Psoas muscle (tissue), 8 donors: ENCODE data around the gene KDM3A. TPM values are rescaled to one million over a fixed set of nuclear protein-coding genes. Genes with fewer than 3 reads are reported as not detected.

ENCODE experiments used
- ATAC-seq, 4 donors: fragments of 200-7000 bp; cut with Tn5 transposase; one replicate each; pipeline ENCODE4 v1.9.1; 2020; ENCODE audit warnings: moderate library complexity in 3 of 4, mild to moderate bottlenecking in 2 of 4
- DNase-seq, 2 donors: peaks; one replicate each; pipeline ENCODE4 v3.0.0-alpha.2; 2020
- H3K27ac ChIP-seq: fragments of 200-600 bp; one replicate; pipeline ENCODE4 v1.8.0; 2022
- H3K27me3 ChIP-seq, 3 donors: fragments of 200-600 bp in 1 of 3; one replicate each; pipeline versions ENCODE4 v1.6.1 to v1.8.0; 2013 to 2022; ENCODE audit warnings: low read length in 2 of 3, mild to moderate bottlenecking in 2 of 3, moderate library complexity in 1 of 3; ENCODE audit not compliant: insufficient read depth in 3 of 3
- H3K36me3 ChIP-seq, 2 donors: fragments of 200-600 bp in 1 of 2; one replicate each; pipeline versions ENCODE4 v1.6.1 to v1.8.0; 2013 to 2022; ENCODE audit warnings: low read depth in 1 of 2, mild to moderate bottlenecking in 1 of 2, moderate library complexity in 1 of 2; ENCODE audit not compliant: insufficient read depth in 1 of 2
- H3K4me1 ChIP-seq: fragments of 200-600 bp; one replicate; pipeline ENCODE4 v1.8.0; 2022
- H3K4me3 ChIP-seq: fragments of 200-600 bp; one replicate; pipeline ENCODE4 v1.8.0; 2022; ENCODE audit warnings: mild to moderate bottlenecking
- H3K9me3 ChIP-seq: fragments of 200-600 bp; one replicate; pipeline ENCODE4 v1.8.0; 2022
- WGBS, 3 donors: extraction: QIAGEN DNeasy Blood & Tissue Kit; methylation state at CpG; one replicate each; pipeline versions ENCODE4 v1.1.6 to v1.1.7; 2013; 5-methylcytosine and 5-hydroxymethylcytosine counted together
- intact Hi-C, 2 donors: fragments of 100-400 bp; cut with DNase I; formaldehyde crosslinking; loops; one replicate each; pipeline versions ENCODE4 v1.11.0 to v1.14.2; 2022
- long read RNA-seq, 2 donors: library from polyadenylated mRNA; unstranded; transcript quantifications; one replicate each; pipeline ENCODE4 v2.0.0, GENCODE V29; 2021
- polyA plus RNA-seq, 3 donors: library from polyadenylated mRNA; stranded (reverse); fragments of 200-250 nt; gene quantifications; one replicate each; pipeline ENCODE4 v1.2.3, GENCODE V29; 2013
- total RNA-seq, 4 donors: library from RNA; stranded (reverse); fragmentation: NEBNext Ultra II Directional in 2 of 4; extraction: Animal tissue kit (Norgen Biotek cat#: 25700) in 2 of 4; gene quantifications; one replicate each; pipeline versions ENCODE4 v1.2.1 to v1.2.4, GENCODE V29; 2021 to 2023
- TF ChIP-seq, protein P1 (sequence below): fragments of 200-600 bp; IDR thresholded peaks from one replicate; pipeline ENCODE4 v1.8.0; 2022; ENCODE audit warnings: antibody characterized with exemption
- donor health status: healthy with polysubstance abuse.
- donor health status: DM: no; HTN: no; CAD: no; lungs with moderate emphysema.
- donor health status: Bipolar disorder and iron deficiency.
- donor health status: healthy.
- donor health status: DM: yes; HTN: yes; CAD: no.
- donor health status: DM: no; HTN: no; CAD: no.
- donor health status: DM: no; HTN: no; CAD: no.
- donor health status: DM: yes; HTN: yes; CAD: no.

KDM3A gene, protein sequence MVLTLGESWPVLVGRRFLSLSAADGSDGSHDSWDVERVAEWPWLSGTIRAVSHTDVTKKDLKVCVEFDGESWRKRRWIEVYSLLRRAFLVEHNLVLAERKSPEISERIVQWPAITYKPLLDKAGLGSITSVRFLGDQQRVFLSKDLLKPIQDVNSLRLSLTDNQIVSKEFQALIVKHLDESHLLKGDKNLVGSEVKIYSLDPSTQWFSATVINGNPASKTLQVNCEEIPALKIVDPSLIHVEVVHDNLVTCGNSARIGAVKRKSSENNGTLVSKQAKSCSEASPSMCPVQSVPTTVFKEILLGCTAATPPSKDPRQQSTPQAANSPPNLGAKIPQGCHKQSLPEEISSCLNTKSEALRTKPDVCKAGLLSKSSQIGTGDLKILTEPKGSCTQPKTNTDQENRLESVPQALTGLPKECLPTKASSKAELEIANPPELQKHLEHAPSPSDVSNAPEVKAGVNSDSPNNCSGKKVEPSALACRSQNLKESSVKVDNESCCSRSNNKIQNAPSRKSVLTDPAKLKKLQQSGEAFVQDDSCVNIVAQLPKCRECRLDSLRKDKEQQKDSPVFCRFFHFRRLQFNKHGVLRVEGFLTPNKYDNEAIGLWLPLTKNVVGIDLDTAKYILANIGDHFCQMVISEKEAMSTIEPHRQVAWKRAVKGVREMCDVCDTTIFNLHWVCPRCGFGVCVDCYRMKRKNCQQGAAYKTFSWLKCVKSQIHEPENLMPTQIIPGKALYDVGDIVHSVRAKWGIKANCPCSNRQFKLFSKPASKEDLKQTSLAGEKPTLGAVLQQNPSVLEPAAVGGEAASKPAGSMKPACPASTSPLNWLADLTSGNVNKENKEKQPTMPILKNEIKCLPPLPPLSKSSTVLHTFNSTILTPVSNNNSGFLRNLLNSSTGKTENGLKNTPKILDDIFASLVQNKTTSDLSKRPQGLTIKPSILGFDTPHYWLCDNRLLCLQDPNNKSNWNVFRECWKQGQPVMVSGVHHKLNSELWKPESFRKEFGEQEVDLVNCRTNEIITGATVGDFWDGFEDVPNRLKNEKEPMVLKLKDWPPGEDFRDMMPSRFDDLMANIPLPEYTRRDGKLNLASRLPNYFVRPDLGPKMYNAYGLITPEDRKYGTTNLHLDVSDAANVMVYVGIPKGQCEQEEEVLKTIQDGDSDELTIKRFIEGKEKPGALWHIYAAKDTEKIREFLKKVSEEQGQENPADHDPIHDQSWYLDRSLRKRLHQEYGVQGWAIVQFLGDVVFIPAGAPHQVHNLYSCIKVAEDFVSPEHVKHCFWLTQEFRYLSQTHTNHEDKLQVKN (N-terminal part only)
- total RNA-seq: 10 to 100 TPM; 20.2 to 34.7 (median 27.4) TPM
- polyA plus RNA-seq: 10 to 100 TPM; 12.2 to 24.4 (median 15.0) TPM
- long read RNA-seq, donor 1, full-length matches to known transcripts: 12 of 20 reads
- long read RNA-seq, donor 1, partial matches to known transcripts: 6 of 20 reads
- long read RNA-seq, donor 1, other reads (novel, unspliced or antisense): 2 of 20 reads
- long read RNA-seq, donor 2, full-length matches to known transcripts: 7 of 17 reads
- long read RNA-seq, donor 2, partial matches to known transcripts: 4 of 17 reads
- long read RNA-seq, donor 2, other reads (novel, unspliced or antisense): 6 of 17 reads

DNA sequence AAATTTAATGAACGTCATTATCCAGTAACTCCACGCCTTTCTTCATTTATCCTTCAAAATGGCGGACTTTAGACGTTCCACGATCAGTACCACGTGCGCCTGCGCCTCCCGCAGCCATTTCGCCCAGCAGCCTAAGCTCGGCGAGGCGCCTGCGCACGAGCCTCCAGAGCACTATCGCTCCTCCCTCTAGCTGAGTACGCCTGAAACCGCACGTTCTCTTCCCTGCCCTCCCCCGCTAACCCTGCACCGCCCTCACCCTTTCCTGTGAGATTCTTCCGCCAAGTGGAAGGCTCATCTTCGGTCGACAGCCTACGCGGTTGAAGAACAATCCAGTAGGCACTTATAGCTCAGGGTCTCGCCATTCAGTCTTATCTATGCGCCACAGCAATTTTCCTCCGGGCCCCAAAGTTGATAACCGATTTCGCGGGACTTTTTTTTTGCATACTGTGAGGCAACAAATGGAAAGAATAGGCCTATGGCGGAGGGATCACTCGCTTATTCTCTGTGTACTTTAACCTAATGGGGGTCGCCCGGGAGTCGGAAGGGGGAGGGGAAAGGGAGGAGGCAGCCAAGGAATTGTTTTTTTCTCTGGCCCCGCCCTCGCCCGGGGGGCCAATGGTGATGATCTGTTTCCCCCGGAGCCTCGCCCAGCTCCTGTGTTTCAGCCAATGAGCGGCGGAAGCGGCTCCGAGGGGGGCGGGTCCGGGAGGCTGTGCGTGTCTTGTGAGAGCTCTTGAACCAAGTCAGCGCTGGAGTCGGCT is at the start of gene KDM3A:
Gene KDM3A, plus strand, starts transcription at position 741 of the 761 bp plus-strand sequence. CDS start 677 bp downstream, outside the sequence.
- intact Hi-C loops: loop anchor here in 1 of 2 donors (2.0 kb wide), 1 partner anchor 44 kb away; no protein-coding TSS in a partner anchor
- Histone ChIP-seq H3K36me3 (peaks cover 7 to 25% of the 10 kb centered on the region in 2 donors), H3K4me1 (peaks cover 31% of the 10 kb centered on the region), H3K27me3 (no peaks in the 10 kb centered on the region), H3K27ac (peak within 1 kb of the TSS; percentile 97), H3K4me3 (peak within 1 kb of the TSS; percentile 69), H3K9me3 (peaks cover 39% of the 10 kb centered on the region)
- TF ChIP-seq, protein P1, sequence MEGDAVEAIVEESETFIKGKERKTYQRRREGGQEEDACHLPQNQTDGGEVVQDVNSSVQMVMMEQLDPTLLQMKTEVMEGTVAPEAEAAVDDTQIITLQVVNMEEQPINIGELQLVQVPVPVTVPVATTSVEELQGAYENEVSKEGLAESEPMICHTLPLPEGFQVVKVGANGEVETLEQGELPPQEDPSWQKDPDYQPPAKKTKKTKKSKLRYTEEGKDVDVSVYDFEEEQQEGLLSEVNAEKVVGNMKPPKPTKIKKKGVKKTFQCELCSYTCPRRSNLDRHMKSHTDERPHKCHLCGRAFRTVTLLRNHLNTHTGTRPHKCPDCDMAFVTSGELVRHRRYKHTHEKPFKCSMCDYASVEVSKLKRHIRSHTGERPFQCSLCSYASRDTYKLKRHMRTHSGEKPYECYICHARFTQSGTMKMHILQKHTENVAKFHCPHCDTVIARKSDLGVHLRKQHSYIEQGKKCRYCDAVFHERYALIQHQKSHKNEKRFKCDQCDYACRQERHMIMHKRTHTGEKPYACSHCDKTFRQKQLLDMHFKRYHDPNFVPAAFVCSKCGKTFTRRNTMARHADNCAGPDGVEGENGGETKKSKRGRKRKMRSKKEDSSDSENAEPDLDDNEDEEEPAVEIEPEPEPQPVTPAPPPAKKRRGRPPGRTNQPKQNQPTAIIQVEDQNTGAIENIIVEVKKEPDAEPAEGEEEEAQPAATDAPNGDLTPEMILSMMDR: no peak
- 1% methylated on average over 49 to 51 of the region's 51 CpGs for WGBS, 3 donors
- ATAC-seq (peak; percentile 93 to 94 (median 94)), DNase-seq (peak; percentile 100)

DNA sequence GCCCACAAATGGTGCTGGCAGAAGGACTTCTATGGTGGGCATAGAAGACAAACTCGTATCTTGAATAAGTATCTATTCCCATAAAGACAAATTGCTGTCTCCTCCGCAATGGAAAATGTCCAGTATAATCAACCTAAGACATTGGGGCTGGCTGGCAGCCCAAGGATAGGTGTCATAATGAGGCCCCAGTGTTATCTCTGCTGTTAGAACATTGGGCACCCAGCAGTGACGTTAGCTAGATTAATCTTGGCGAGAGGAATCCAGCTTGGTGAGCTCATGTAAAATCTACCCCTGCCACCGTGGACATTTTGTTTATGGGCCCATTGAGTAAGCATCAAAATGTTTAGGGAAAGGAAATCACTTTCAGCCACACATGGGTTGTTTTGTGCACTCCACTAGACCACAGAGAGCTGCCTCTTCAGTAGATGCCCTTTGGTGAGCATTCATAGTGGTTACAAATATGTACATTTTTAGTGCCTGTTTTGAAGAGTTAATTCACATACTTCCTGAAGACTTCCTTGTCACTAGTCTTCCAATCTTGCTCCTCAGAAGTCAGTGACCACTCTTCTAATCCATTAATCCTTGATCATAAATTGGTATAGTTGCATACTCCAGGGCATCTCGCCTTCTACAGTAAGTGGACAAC is 48.2 kb upstream of the KDM3A start:
- 75 to 79% (median 79%) methylated on average over 6 of the region's 6 CpGs for WGBS, 3 donors
- H3K36me3 ChIP-seq: no peaks in the 10 kb centered on the region
- peaks cover 23% of the 10 kb centered on the region for H3K4me1 ChIP-seq
- peak overlapping the region; percentile 62 for H3K27ac ChIP-seq
- H3K9me3 ChIP-seq: no peaks in the 10 kb centered on the region
- TF ChIP-seq, protein P1: no peak
- intact Hi-C loops: no loop called here
- DNase-seq (no peak), ATAC-seq (no peak)
- H3K4me3 ChIP-seq: no peak overlapping the region
- H3K27me3 ChIP-seq: no peaks in the 10 kb centered on the region

DNA sequence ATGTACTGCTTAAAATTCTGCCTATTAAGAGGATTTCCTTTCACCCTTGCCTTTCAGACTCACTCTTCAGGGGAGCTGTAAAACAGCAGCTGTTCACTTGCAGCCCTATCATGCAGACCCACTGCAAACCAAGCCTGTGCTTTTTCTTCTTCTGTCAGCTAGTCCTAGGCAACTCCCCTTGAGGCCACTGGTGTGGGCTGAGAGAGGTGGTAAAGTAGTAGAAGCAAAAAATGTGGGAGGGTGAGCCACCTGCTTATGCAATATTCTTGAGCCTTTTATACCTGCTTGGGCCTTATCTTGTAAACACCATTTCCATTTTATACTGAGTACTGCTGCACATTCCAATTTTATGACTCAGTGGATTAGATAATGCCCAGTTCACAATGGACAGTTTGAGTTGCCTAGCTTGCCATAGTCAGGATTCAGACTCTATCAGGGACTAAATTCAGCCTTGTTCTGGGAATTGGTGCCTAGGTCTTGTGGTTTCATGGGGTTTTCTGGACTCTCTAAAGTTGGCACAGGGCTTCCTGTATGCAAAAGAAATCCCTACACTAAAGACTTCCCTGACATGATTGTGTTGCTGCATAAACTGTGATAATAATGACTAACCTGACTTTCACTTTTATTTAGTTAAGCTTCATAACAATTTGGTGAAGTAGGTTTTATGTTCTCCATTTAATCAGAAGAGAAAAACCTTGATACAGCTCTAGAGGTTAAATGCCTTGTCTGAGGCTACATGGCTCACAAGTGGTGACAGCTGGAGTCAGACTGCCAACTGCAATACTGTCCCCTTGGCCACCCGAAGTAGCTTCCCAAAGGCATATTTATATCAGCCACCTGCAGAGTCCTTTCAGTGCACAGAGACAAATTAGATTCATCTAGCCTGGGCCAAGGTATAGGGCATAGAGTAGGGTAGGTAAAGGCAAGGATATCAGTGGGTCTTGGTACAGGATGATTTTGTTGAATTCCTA is 47.4 kb upstream of the KDM3A start:
- Histone ChIP-seq H3K27me3 (no peaks in the 10 kb centered on the region), H3K4me3 (no peak overlapping the region), H3K9me3 (no peaks in the 10 kb centered on the region), H3K27ac (peak overlapping the region; percentile 62), H3K4me1 (peaks cover 23% of the 10 kb centered on the region), H3K36me3 (no peaks in the 10 kb centered on the region)
- peak in 1 of 2 donors; percentile 18 for DNase-seq
- intact Hi-C loops: no loop called here
- TF ChIP-seq, protein P1: no peak
- 21 to 23% (median 21%) methylated on average over 1 of the region's 1 CpG for WGBS, 3 donors
- ATAC-seq: peak; percentile 86 to 91 (median 86)
